Measurements from ENCODE around the gene CLDN1.
"Not testable (repeated sequence)": the region's sequence is repeated elsewhere in the genome, so short reads cannot be mapped to it uniquely, and the experiment has no call there.

Gene CLDN1

DNA sequence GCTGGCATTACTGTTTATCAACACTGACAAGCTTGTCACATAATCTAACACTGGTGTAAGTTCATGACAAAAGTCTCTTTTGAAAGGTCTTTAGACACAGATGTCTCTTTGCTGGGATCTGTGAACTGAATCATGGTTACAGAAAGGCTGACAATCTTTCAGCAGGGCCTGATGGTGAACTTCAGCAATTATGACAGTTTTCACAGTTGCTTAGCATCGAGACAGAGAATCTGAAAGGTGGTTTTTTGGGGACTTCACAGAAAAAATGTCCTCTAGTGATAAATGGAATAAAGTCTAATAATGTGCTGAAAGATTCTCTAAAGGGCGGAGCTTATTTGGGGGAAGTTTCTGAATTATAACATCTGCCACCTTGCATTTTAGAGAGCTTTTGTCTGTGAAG is 32.3 kb downstream of the CLDN1 start:
- DNase-seq: no peak

DNA sequence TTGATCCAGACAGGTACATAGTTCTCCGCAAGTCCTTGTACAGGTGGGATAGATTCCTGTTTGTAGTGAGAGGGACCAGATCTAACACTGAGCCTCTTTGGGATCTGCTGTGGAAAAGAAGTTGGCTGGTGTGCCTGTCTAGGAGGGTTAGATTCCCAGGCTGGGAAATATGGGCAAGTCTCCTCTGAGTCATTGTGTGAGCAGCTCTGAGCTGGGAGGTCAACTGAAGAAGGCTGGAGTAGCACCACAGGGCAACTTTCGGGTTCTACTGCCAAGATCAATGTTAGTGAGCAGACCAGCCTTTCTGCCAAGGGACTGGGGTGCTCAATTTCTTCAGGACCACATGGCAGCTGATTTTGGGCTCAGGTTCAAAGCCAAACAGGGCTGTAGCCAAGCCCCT is 33.4 kb downstream of the CLDN1 start:
- DNase-seq: no peak

DNA sequence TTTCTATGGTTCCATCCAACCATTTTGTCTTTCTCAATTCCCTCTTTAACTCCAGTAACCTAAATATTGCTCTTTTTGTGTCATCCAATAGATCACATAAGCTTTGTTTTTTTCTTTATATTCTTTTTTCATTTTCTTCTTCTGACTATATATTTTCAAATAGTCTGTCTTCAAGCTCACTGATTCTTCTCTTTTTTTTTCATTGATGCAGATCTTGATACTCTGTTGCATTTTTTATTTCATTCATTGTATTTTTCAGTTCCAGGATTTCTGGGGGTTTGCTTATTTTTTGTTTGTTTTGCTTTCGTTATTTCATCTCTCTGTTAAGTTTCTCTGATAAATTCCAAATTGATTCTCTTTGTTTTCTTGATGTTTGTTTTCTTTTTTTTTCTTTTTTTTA is 36.2 kb downstream of the CLDN1 start:
- DNase-seq: no peak

DNA sequence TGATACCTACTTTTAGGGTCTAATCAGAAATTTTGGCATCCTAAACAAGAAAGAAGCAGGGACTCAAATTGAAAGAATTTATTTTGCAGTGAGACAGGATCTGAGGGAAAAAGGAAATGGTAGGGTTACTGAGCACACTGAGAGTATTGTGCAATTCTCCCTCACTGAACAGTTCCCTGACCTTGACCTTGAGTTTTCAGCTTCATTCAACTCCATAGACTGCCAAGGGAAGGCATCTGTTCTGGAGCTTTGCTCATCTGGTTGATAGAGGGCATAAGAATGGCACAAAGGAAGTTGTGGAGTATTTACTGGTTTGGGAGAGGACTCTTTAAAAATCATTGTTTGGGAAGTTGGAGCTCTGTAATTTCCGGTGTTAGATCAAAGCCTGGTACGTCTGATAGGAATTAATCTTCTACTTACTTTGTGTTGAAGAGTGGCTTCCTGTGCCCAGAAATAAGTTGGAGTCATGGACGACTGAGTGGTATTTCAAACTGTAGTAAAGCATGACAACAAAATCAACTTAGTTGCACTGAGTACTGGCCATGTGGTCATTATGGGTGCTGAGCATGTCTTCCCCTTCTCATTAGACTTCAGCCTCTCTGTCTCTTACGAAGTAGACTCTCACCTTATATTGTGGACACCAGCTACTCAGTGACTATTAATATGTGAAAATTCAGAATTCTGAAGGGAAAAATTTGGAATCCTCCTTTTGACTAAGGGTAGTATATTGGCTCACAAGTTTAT is 40.8 kb downstream of the CLDN1 start:
- DNase-seq: no peak

DNA sequence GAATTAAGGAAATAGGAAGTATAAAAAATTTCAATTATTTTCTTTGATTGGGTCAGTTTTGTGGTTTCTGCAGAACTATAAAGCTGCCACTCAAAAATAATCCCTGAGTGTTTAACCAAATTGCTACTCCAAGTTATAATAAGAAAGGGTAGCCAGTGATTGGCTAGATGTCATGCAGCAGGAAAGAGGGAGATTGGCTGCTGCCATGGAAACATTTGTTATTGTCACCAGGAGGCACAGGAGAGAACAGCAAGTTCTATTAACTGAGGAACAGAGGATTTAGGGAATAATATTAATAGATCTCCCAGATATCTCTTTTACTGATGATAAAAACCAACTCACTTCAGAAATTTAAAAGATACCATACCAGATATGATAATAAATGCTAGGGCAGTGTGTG is 42.6 kb downstream of the CLDN1 start:
- DNase-seq: no peak

DNA sequence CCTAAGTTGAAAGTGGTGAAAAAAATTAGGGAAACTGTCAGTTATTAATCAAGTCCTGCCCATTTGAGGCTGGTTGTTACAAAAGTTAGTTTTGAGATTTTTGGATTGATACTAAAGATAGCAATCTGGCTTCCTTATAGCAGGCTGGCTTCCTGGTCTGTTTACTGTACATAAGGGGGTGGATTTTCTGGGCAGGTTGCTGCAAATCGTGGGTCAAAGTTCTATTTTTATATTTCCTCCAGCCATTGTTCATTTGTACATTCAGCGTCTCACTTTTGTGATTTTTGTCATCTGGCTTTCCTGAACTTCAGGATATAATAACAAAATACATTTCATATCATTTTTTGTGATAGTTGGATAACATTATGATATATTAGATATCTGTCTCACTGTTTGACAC is 49.5 kb downstream of the CLDN1 start:
- DNase-seq: no peak

DNA sequence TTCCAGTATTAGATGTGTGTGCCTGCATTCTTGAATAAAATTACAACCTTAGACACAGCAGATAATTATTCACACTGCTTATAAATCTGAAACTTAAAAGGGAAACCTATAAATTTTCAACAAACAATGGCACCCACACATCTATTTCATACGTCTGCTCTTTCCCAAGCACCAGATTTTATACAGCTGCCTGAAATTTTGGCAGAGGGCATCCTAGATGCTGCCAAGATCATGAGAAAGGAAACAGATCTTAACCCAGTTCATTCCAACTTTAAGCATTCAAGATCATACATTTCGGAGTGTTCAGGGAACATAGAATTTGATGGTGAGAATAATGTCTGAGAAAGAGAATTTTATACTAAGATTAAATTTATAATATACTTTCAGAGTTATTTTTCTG is 53.1 kb downstream of the CLDN1 start:
- no peak for DNase-seq

DNA sequence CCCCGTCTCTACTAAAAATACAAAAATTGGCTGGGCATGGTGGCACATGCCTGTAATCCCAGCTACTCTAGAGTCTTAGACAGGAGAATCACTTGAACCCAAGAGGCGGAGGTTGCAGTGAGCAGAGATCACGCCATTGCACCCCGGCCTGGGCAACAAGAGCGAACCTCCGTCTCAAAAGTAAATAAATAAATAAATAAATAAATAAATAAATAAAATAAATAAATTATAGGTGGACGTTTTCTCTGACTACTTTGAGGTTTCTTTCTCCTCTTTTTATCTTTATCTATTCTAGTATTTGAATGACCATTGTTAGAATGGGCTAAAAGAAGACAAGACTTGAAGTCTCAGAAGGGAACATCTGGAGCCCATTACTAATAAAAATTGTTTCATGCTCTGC is 54.8 kb downstream of the CLDN1 start:
- DNase-seq: not testable (repeated sequence)

DNA sequence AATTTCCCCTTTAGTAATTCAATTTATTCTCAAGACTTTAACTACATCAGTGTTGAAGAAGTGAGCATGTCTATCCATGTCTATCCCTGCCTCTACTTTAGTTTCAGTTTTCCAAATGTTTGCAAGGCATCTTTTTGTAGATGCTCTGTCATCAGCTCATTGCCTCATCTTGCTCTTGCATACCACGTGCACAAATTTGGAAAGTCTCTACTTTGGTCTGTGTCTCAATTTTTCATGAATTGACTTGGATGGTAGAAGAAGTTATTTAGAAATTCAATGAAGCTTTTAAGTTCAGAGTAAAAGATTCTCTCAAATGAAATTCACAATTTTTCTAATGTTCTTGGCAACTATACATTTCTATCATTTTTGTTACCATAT is 55.3 kb downstream of the CLDN1 start:
- DNase-seq: no peak

DNA sequence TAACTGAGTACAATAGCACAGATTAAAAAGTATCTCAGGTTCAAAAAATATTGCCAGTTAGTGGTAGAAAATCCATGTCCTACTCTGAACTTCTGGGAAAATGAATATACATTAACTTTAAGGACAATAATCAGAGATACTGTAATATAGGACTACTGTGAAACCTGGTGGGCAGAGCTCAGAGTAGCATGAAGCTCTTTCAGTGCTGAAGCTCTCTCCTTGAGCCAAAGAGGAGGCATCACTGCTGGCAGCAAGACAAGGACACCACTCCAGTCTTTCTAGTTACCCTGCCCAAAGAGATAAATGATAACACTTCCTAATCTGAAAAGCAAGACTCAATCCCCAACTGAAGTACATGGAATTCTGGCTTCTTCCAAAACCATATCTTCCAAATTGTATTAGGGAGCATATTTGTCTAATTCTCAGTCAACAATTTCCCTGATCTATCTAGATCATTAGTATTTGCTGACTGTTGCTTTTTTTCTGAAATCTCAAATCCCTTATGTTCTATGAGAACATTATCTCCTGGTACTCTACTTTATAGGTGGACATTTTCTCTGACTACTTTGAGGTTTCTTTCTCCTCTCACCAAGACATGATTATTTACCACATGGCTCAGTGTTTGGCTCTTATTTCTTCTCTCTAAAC is 55.9 kb downstream of the CLDN1 start:
- DNase-seq: no peak

DNA sequence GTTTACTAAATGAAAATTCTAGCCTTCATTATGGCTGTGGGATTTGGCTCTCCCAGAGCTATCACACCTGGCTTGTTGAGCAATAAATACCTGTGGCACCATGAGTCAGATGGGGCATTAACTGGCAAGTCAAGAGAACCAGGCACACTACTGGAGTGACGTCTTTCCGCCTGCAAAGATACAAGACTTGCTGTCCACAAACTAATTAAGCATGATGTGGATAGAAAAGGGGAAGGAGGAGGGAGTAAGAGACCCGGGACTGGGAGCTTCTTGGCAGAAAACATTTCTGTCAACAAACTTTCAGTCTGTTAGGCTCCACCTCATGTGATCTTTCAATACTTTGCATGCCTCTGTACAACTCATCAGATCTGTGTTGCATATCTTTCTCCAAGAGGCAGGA is 56.5 kb downstream of the CLDN1 start:
- no peak for DNase-seq

DNA sequence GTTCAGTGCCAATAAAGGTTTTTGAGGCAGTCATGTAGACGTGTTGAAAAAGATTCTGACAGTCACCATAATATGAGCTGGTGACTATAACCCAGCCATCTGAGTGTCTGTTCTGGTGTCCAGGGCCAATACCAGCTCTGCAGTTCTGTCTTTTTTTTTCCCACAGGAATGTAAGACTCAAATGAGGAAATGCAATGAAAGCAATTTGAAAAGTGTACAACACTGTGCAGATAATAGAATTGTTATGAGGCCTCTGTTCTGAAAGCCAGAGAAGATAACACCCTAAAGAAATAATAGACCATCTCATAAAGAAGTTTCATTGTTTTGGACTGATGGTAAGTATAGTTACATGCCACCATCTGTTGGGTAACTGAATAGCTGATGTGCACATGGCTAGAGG is 57.1 kb downstream of the CLDN1 start:
- no peak for DNase-seq

DNA sequence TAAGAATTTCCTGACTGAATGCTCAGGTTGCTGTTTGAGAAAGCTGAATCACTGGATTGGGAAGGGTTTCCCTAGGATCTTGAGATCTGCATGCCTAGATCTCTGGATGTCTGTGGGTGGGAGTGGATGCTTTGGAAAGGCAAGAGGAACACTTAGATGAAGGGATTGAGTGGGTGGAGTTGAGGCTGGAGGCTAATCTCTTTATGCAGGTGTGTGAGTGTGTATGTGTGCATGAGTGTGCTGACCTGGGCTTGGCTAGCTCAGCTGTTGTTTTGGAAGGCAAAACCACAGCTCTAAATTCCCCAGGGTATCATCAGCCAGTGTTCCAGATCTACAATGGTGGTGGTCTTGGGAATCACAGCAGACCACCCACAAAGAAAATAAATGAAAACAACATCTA is 60.5 kb downstream of the CLDN1 start:
- DNase-seq: no peak

DNA sequence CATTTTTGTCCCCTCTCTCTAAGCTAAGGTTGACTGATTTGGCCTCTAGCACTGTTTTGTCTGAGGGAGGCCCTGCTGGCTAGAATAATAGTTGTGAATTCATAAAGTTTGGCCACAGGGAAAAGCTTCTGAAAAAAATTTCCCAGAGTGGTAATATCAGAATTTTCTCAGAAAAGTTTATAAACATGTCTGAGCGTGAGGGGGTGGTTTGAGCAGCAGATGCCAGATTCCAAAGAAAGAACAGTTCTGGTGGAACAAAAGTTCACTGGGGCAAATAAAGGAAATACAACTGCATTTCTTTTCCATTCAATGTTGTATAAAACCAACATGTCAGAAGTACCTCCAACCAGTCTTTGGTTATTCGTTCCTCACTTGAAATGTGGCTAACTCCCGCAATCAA is 61.2 kb downstream of the CLDN1 start:
- DNase-seq: no peak

DNA sequence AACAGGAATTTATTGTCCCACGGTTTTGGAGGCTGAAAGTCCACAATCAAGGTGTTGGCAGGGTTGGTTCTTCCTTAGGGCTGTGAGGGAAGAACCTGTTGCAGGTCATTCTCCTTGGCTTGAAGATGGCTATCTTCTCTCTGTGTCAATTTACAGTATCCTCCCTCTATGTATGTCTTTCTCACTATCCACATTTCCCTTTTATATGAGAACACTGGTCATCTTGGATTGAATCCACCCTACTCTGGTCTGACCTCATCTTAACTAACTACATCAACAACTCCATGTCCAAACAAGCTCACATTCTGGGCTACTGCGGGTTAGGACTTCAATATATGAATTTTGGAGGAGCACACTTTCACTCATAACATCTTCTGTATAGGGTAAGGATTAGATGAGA is 61.9 kb downstream of the CLDN1 start:
- DNase-seq: no peak

DNA sequence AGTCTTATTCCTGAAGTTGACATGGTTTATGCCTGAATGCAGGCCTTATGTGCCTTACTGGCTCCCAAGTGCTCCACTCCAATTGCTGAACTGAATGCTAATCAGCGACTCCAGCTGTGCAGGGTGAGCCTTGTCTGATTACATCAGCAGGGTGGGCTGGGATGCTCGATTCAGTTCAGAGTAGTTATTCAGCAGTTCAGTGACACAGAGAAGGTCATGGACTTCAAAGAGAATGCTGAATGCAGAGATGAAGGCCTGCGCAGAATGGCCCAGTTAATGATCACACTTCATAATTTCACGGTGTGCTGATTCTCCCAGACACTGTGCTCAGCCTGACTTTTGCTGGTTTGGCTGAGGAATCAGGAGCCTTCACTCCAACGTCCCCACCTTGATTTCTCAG is 63.6 kb downstream of the CLDN1 start:
- no peak for DNase-seq
